Fibroblast of lung (primary cell): ENCODE results near the gene ABHD4. TPM values are rescaled to one million over a fixed set of nuclear protein-coding genes. Genes with fewer than 3 reads are reported as not detected.

Source experiments
- DNase-seq, 2 donors: peaks; one replicate each; pipeline versions ENCODE4 v3.0.0 to v3.0.0-alpha.2; 2010; ENCODE audit warnings: low read depth in 2 of 2
- H2AFZ ChIP-seq: 2 replicates; pipeline ENCODE4 v1.5.1; 2012; ENCODE audit warnings: low read length, control low read depth, inconsistent platforms
- H3K27ac ChIP-seq: 2 replicates; pipeline ENCODE4 v1.5.1; 2011; ENCODE audit warnings: low read length, control low read depth; ENCODE audit not compliant: insufficient read depth
- H3K27me3 ChIP-seq: 2 replicates; pipeline ENCODE4 v1.5.1; 2011; ENCODE audit warnings: mild to moderate bottlenecking, low read length; ENCODE audit not compliant: control insufficient read depth, insufficient read depth
- H3K36me3 ChIP-seq: 2 replicates; pipeline ENCODE4 v1.5.1; 2011; ENCODE audit warnings: low read length; ENCODE audit not compliant: control insufficient read depth, insufficient read depth
- H3K4me1 ChIP-seq: 2 replicates; pipeline ENCODE4 v1.5.1; 2011; ENCODE audit warnings: low read length; ENCODE audit not compliant: control insufficient read depth, insufficient read depth; ENCODE audit errors: extremely low read depth
- H3K4me2 ChIP-seq: 2 replicates; pipeline ENCODE4 v1.5.1; 2011; ENCODE audit warnings: low read length, control low read depth; ENCODE audit not compliant: insufficient read depth; ENCODE audit errors: extremely low read depth
- H3K4me3 ChIP-seq, 4 experiments: fragments of 200-600 bp in 1 of 4; sonication (generic) in 1 of 4; replicated peaks in 1 of 4; 2 replicates each; pipeline ENCODE4 v1.5.1; 2011 to 2016; ENCODE audit warnings: low read length in 4 of 4, low read depth in 3 of 4, mild to moderate bottlenecking in 3 of 4, control low read depth in 2 of 4, inconsistent platforms in 1 of 4, mixed read lengths in 1 of 4; ENCODE audit not compliant: insufficient read depth in 1 of 4; ENCODE audit errors: control extremely low read depth in 1 of 4
- H3K79me2 ChIP-seq: 2 replicates; pipeline ENCODE4 v1.5.1; 2012; ENCODE audit warnings: mild to moderate bottlenecking, low read length, inconsistent platforms; ENCODE audit not compliant: control insufficient read depth, insufficient read depth
- H3K9ac ChIP-seq: 2 replicates; pipeline ENCODE4 v1.5.1; 2011; ENCODE audit warnings: mild to moderate bottlenecking, low read length, control low read depth; ENCODE audit not compliant: insufficient read depth
- H3K9me3 ChIP-seq: 2 replicates; pipeline ENCODE4 v1.5.1; 2012; ENCODE audit warnings: low read depth, low read length; ENCODE audit not compliant: control insufficient read depth, insufficient read depth
- H4K20me1 ChIP-seq: 2 replicates; pipeline ENCODE4 v1.5.1; 2011; ENCODE audit warnings: low read length; ENCODE audit not compliant: control insufficient read depth, insufficient read depth; ENCODE audit errors: extremely low read depth
- CTCF ChIP-seq, 2 donors: IDR thresholded peaks in 1 of 2; conservative IDR thresholded peaks in 1 of 2; 1 replicate in 1 of 2; 2 replicates in 1 of 2; pipeline ENCODE4 v1.5.1; 2011 to 2012; ENCODE audit warnings: low read length in 2 of 2, control low read depth in 1 of 2, inconsistent platforms in 1 of 2, low read depth in 1 of 2, mild to moderate bottlenecking in 1 of 2
- EZH2 ChIP-seq: IDR thresholded peaks from 2 replicates; pipeline ENCODE4 v1.5.1; 2012; ENCODE audit warnings: low read length, control low read depth, mild to moderate bottlenecking; ENCODE audit errors: missing control alignments
- polyA plus RNA-seq, 2 donors: library from polyadenylated mRNA; depleted of rRNA in 1 of 2; stranded (reverse) in 1 of 2; unstranded in 1 of 2; fragments of >200 nt; gene quantifications; 2 replicates each; pipeline ENCODE4 v1.2.1, GENCODE V29; 2011 to 2012; ENCODE audit warnings: missing spikeins in 1 of 2
- total RNA-seq: library from RNA; depleted of rRNA; stranded (reverse); fragments of >200 nt; gene quantifications from 2 replicates; pipeline ENCODE4 v1.2.1, GENCODE V29; 2014

Gene ABHD4
- total and polyA plus RNA-seq, 2 donors (not counting 1 experiment from before 2014, with no cell fraction given) = 40.0 to 61.2 TPM

- H3K9ac ChIP-seq = peak within 1 kb of the TSS; percentile 93
- H3K9me3 ChIP-seq = no peaks in the 10 kb centered on the region
- TF ChIP-seq CTCF (conservative IDR thresholded peaks at IDR 0.05 in 1 of 2, IDR thresholded peaks at IDR 0.05 in 1 of 2; ENCODE audit: low read depth in 1 of 2, low read length in 2 of 2) (no peak), EZH2 (no peak)
- peaks cover 47% of the 10 kb centered on the region for H3K79me2 ChIP-seq
- H3K4me3 ChIP-seq = peak within 1 kb of the TSS; percentile 72 to 89 (median 84)
- no peaks in the 10 kb centered on the region for H3K4me1 ChIP-seq
- no peaks in the 10 kb centered on the region for H4K20me1 ChIP-seq
- H3K4me2 ChIP-seq = peak within 1 kb of the TSS; percentile 96
- H3K36me3 ChIP-seq = no peaks in the 10 kb centered on the region
- peak within 1 kb of the TSS; percentile 84 for H2AFZ ChIP-seq
- no peaks in the 10 kb centered on the region for H3K27me3 ChIP-seq
- H3K27ac ChIP-seq = peak within 1 kb of the TSS; percentile 99
- peak; percentile 99 for DNase-seq
Measured at GRCh38 chr14:22589096-22589839, 8.8 kb upstream of the ABHD4 start, which contains the start of gene DAD1. Gene DAD1, minus strand, starts transcription at chr14:22589224. Its CDS starts 67 bp downstream, at chr14:22589157.

DNA sequence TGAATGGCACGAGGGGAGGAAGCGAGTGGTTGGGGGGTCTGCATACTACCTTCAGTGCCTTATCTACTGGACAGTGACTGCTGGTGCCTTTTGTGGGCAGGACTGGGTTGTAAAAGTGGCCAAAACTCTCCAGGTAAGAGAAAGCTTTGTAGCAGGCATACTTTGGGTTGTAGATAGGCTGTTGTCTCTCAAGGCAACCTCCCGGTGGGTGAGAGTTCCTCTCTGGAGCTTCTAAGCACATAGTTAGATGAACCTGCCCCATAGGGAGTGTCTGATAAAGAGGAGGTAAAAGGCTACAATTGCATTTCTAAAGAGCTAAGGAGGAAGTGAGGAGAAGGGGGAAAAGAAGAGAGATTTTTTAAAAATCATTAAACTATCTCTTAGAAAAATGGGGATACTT, 4.9 kb upstream of the ABHD4 start:
- TF ChIP-seq EZH2 (no peak), CTCF (conservative IDR thresholded peaks at IDR 0.05 in 1 of 2, IDR thresholded peaks at IDR 0.05 in 1 of 2; ENCODE audit: low read depth in 1 of 2, low read length in 2 of 2) (no peak)
- no peaks in the 10 kb centered on the region for H4K20me1 ChIP-seq
- no peaks in the 10 kb centered on the region for H3K4me1 ChIP-seq
- H3K4me2 ChIP-seq = no peak overlapping the region
- DNase-seq = no peak
- H2AFZ ChIP-seq = no peak overlapping the region
- H3K36me3 ChIP-seq = no peaks in the 10 kb centered on the region
- H3K9ac ChIP-seq = no peak overlapping the region
- peaks cover 8% of the 10 kb centered on the region for H3K79me2 ChIP-seq
- H3K27me3 ChIP-seq = no peaks in the 10 kb centered on the region
- no peak overlapping the region for H3K27ac ChIP-seq
- no peak overlapping the region for H3K4me3 ChIP-seq
- H3K9me3 ChIP-seq = no peaks in the 10 kb centered on the region

DNA sequence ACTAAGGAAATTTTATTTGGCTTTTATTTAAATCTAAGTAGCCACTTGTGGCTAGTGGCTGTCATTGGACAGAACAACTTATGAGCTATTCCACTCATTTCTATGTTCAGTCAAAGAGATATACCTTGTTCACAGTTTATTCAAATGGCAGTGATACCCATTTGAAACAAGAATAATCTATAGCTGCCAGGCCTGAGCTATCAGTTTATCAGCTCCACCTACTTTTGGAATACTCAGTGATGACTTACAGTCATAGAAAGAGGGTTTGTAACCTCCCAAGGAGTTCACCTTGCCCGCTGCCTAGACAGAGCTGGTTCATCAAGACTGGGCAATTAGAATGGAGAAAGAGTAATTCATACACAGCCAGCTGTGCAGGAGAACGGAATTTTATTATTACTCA, 4.5 kb upstream of the ABHD4 start:
- Histone ChIP-seq H3K27ac (no peak overlapping the region), H2AFZ (no peak overlapping the region), H3K79me2 (peaks cover 4% of the 10 kb centered on the region), H4K20me1 (no peaks in the 10 kb centered on the region), H3K4me1 (no peaks in the 10 kb centered on the region), H3K27me3 (no peaks in the 10 kb centered on the region), H3K9me3 (no peaks in the 10 kb centered on the region), H3K4me3 (no peak overlapping the region), H3K36me3 (no peaks in the 10 kb centered on the region), H3K4me2 (no peak overlapping the region), H3K9ac (no peak overlapping the region)
- no peak for DNase-seq
- TF ChIP-seq CTCF (conservative IDR thresholded peaks at IDR 0.05 in 1 of 2, IDR thresholded peaks at IDR 0.05 in 1 of 2; ENCODE audit: low read depth in 1 of 2, low read length in 2 of 2) (no peak), EZH2 (no peak)
